SKM-1 (cell line): ENCODE data around the gene KIAA1958.
"Not testable (repeated sequence)": the region's sequence is repeated elsewhere in the genome, so short reads cannot be mapped to it uniquely, and the experiment has no call there.

Experiments used
- DNase-seq: peaks from one replicate; lab custom pipeline; 2025; ENCODE audit not compliant: unreplicated experiment; lab: John Stamatoyannopoulos, UW

KIAA1958 gene

GRCh38 chr9:112489876-112490666 is 3.4 kb downstream of the KIAA1958 start:
- DNase-seq: no peak

- DNase-seq: no peak
Observed at GRCh38 chr9:112493393-112494137, 6.9 kb downstream of the KIAA1958 start.

- DNase-seq: no peak
Observed at GRCh38 chr9:112494153-112494552, 7.5 kb downstream of the KIAA1958 start.

- DNase-seq: no peak
Observed at GRCh38 chr9:112495614-112496013, 9.0 kb downstream of the KIAA1958 start.

GRCh38 chr9:112496074-112496722 is 9.6 kb downstream of the KIAA1958 start:
- peak; percentile 27 for DNase-seq

GRCh38 chr9:112500842-112501241 is 14.2 kb downstream of the KIAA1958 start:
- DNase-seq: no peak

GRCh38 chr9:112501287-112501686 is 14.7 kb downstream of the KIAA1958 start:
- no peak for DNase-seq

GRCh38 chr9:112502175-112502946 is 15.7 kb downstream of the KIAA1958 start:
- DNase-seq: no peak

- DNase-seq: no peak
Observed at GRCh38 chr9:112503170-112503569, 16.5 kb downstream of the KIAA1958 start.

GRCh38 chr9:112505086-112505485 is 18.5 kb downstream of the KIAA1958 start:
- no peak for DNase-seq

- DNase-seq: no peak
Observed at GRCh38 chr9:112505607-112506006, 19.0 kb downstream of the KIAA1958 start.

GRCh38 chr9:112506571-112506970 is 19.9 kb downstream of the KIAA1958 start:
- no peak for DNase-seq

- DNase-seq: no peak
Observed at GRCh38 chr9:112507001-112507680, 20.5 kb downstream of the KIAA1958 start.

- no peak for DNase-seq
Observed at GRCh38 chr9:112508377-112508776, 21.8 kb downstream of the KIAA1958 start.

- DNase-seq: not testable (repeated sequence)
Observed at GRCh38 chr9:112512377-112512776, 25.8 kb downstream of the KIAA1958 start.

GRCh38 chr9:112516769-112517168 is 30.1 kb downstream of the KIAA1958 start:
- no peak for DNase-seq

GRCh38 chr9:112520069-112520468 is 33.4 kb downstream of the KIAA1958 start:
- DNase-seq: no peak

GRCh38 chr9:112520656-112521055 is 34.0 kb downstream of the KIAA1958 start:
- DNase-seq: no peak

GRCh38 chr9:112526973-112527372 is 40.3 kb downstream of the KIAA1958 start:
- DNase-seq: no peak

- no peak for DNase-seq
Observed at GRCh38 chr9:112527959-112528358, 41.3 kb downstream of the KIAA1958 start.
